NOMO-1 (cell line): ENCODE measurements around the gene FCGBP.

Source experiments
- DNase-seq, 2 experiments: peaks; one replicate each; lab custom pipeline; 2025; ENCODE audit not compliant: unreplicated experiment in 2 of 2; lab: John Stamatoyannopoulos, UW

Gene FCGBP

GRCh38 chr19:39949026-39949747 is 14.8 kb upstream of the FCGBP start:
- no peak for DNase-seq

GRCh38 chr19:39946532-39946931 is 12.1 kb upstream of the FCGBP start:
- peak in 1 of 2 experiments; percentile 22 for DNase-seq

GRCh38 chr19:39943586-39943985 is 9.2 kb upstream of the FCGBP start:
- no peak for DNase-seq

- no peak for DNase-seq
These were observed 7.9 kb upstream of the FCGBP start for GRCh38 chr19:39942366-39942730.

- DNase-seq = peak; percentile 76 to 97
These were observed 7.4 kb upstream of the FCGBP start for GRCh38 chr19:39941615-39942365.

- no peak for DNase-seq
These were observed 6.7 kb upstream of the FCGBP start for GRCh38 chr19:39941151-39941550.

GRCh38 chr19:39940221-39940833 is 5.9 kb upstream of the FCGBP start:
- no peak for DNase-seq

GRCh38 chr19:39939556-39939955 is 5.1 kb upstream of the FCGBP start:
- no peak for DNase-seq

- peak in 1 of 2 experiments; percentile 21 for DNase-seq
These were observed 3.4 kb upstream of the FCGBP start for GRCh38 chr19:39937787-39938186.

GRCh38 chr19:39937094-39937720 is 2.8 kb upstream of the FCGBP start:
- no peak for DNase-seq

GRCh38 chr19:39936622-39937021 is 2.2 kb upstream of the FCGBP start:
- DNase-seq = no peak

- DNase-seq = no peak
These were observed 1.6 kb upstream of the FCGBP start for GRCh38 chr19:39936020-39936419.

GRCh38 chr19:39935364-39935661 is 879 bp upstream of the FCGBP start:
- no peak for DNase-seq

- no peak for DNase-seq
These were observed 4.7 kb downstream of the FCGBP start for GRCh38 chr19:39929750-39930149.

GRCh38 chr19:39928357-39928725 is 6.1 kb downstream of the FCGBP start:
- no peak for DNase-seq

GRCh38 chr19:39927524-39928356 is 6.7 kb downstream of the FCGBP start:
- no peak for DNase-seq

GRCh38 chr19:39927076-39927475 is 7.4 kb downstream of the FCGBP start:
- no peak for DNase-seq

- no peak for DNase-seq
These were observed 8.2 kb downstream of the FCGBP start for GRCh38 chr19:39926170-39926760.

GRCh38 chr19:39924952-39925351 is 9.5 kb downstream of the FCGBP start:
- DNase-seq = no peak

GRCh38 chr19:39924389-39924788 is 10.0 kb downstream of the FCGBP start:
- DNase-seq = no peak
